Neural cell (in vitro differentiated cells): ENCODE results near the gene UMODL1.

Experiments used
- EP300 ChIP-seq: fragments of 450-650 bp; conservative IDR thresholded peaks from 2 replicates; pipeline ENCODE4 v1.6.1; 2014; ENCODE audit warnings: antibody characterized with exemption, mild to moderate bottlenecking, moderate library complexity; ENCODE audit not compliant: poor library complexity, severe bottlenecking
- TF ChIP-seq, protein P1 (sequence below): fragments of 450-650 bp; IDR thresholded peaks from 2 replicates; pipeline ENCODE4 v1.5.1; 2014; ENCODE audit warnings: antibody characterized with exemption, mild to moderate bottlenecking, moderate library complexity; ENCODE audit not compliant: poor library complexity, severe bottlenecking

DNA sequence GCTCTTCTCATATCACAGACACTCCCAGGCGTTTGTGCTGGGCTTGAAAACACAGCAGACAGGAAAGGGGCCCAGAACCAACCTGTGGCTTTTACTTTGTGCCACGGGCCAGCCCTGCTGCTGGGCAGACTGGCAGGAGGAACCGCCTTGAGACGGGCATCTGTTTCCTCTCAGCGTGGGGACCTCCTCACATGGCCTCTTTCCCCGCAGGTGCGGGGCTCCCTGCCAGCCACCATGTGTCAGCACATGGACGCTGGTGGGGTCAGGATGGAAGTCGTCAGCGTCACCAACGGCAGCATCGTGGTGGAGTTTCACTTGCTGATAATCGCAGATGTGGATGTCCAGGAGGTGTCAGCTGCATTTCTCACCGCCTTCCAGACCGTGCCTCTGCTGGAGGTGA, 47.8 kb downstream of the UMODL1 start:
- TF ChIP-seq, protein P1, sequence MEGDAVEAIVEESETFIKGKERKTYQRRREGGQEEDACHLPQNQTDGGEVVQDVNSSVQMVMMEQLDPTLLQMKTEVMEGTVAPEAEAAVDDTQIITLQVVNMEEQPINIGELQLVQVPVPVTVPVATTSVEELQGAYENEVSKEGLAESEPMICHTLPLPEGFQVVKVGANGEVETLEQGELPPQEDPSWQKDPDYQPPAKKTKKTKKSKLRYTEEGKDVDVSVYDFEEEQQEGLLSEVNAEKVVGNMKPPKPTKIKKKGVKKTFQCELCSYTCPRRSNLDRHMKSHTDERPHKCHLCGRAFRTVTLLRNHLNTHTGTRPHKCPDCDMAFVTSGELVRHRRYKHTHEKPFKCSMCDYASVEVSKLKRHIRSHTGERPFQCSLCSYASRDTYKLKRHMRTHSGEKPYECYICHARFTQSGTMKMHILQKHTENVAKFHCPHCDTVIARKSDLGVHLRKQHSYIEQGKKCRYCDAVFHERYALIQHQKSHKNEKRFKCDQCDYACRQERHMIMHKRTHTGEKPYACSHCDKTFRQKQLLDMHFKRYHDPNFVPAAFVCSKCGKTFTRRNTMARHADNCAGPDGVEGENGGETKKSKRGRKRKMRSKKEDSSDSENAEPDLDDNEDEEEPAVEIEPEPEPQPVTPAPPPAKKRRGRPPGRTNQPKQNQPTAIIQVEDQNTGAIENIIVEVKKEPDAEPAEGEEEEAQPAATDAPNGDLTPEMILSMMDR: no peak
- no peak for TF ChIP-seq EP300
